HTR-8/SVneo (cell line): ENCODE results near the gene PDHX.
A peak's percentile ranks its signal among the peaks of the same experiment; 100 is the strongest.
"Not testable (repeated sequence)": the region's sequence is repeated elsewhere in the genome, so short reads cannot be mapped to it uniquely, and the experiment has no call there.

ENCODE experiments used
- DNase-seq: peaks from one replicate; pipeline ENCODE4 v3.0.0; 2011; ENCODE audit warnings: low spot score, mixed read lengths; ENCODE audit not compliant: insufficient read length
- FAIRE-seq: peaks from 2 replicates; lab custom pipeline; 2011; peaks lifted over from hg19 to GRCh38; lab: Jason Lieb, UNC

PDHX gene

GRCh38 chr11:35012467-35013191 is 96.2 kb downstream of the PDHX start:
- no peak for DNase-seq
- FAIRE-seq: no peak

GRCh38 chr11:35013514-35014233 is 97.3 kb downstream of the PDHX start:
- no peak for FAIRE-seq

GRCh38 chr11:35014346-35014745 is 97.9 kb downstream of the PDHX start:
- no peak for DNase-seq
- FAIRE-seq: no peak

More at GRCh38 chr11:35013514-35014233, 97.3 kb downstream of the PDHX start:
- DNase-seq: no peak

- FAIRE-seq (no peak), DNase-seq (no peak)
Measured at GRCh38 chr11:35015621-35016387, 99.4 kb downstream of the PDHX start.

- FAIRE-seq (no peak), DNase-seq (no peak)
Measured at GRCh38 chr11:35016916-35017315, 100.5 kb downstream of the PDHX start.

GRCh38 chr11:35017528-35018342 is 101.3 kb downstream of the PDHX start:
- no peak for DNase-seq
- FAIRE-seq: no peak

- FAIRE-seq: no peak
Measured at GRCh38 chr11:35021589-35021988, 105.2 kb downstream of the PDHX start.

GRCh38 chr11:35023940-35024339 is 107.5 kb downstream of the PDHX start:
- DNase-seq, FAIRE-seq: not testable (repeated sequence)

More at GRCh38 chr11:35021589-35021988, 105.2 kb downstream of the PDHX start:
- DNase-seq: no peak

GRCh38 chr11:35028007-35028406 is 111.6 kb downstream of the PDHX start:
- FAIRE-seq, DNase-seq: not testable (repeated sequence)

GRCh38 chr11:35029979-35030682 is 113.7 kb downstream of the PDHX start:
- no peak for DNase-seq
- no peak for FAIRE-seq

- DNase-seq: peak; percentile 75
- FAIRE-seq: no peak
Measured at GRCh38 chr11:35030716-35031213, 114.3 kb downstream of the PDHX start.

GRCh38 chr11:35031346-35031745 is 114.9 kb downstream of the PDHX start:
- DNase-seq: no peak
- no peak for FAIRE-seq

- DNase-seq (no peak), FAIRE-seq (no peak)
Measured at GRCh38 chr11:35031867-35032266, 115.4 kb downstream of the PDHX start.

GRCh38 chr11:35033011-35033410 is 116.6 kb downstream of the PDHX start:
- FAIRE-seq (no peak), DNase-seq (no peak)

GRCh38 chr11:35034401-35034800 is 118.0 kb downstream of the PDHX start:
- DNase-seq: no peak
- no peak for FAIRE-seq

- DNase-seq: no peak
- no peak for FAIRE-seq
Measured at GRCh38 chr11:35035894-35036408, 119.5 kb downstream of the PDHX start.

- FAIRE-seq: no peak
- no peak for DNase-seq
Measured at GRCh38 chr11:35036639-35037038, 120.2 kb downstream of the PDHX start.

GRCh38 chr11:35038211-35038928 is 122.0 kb downstream of the PDHX start:
- no peak for FAIRE-seq
- no peak for DNase-seq
